Endothelial cell of umbilical vein (primary cell): ENCODE measurements around the gene CD63. TPM values are rescaled to one million over a fixed set of nuclear protein-coding genes. Genes with fewer than 3 reads are reported as not detected.

Experiments used
- BruUV-seq: library from RNA; stranded (reverse); fragments of 400-500 nt; replicated peaks from 2 replicates; lab custom pipeline; 2021; lab: Mats Ljungman, UMichigan
- CTCF ChIA-PET: fragments of 300-600, 350-600 bp; sonication (Branson Sonifier 250); formaldehyde crosslinking; loops from one replicate; lab custom pipeline; 2021; ENCODE audit warnings: antibody characterized with exemption, inconsistent platforms; lab: Charles Lee
- POLR2A ChIA-PET: fragments of 300-600, 350-600 bp; sonication (Branson Sonifier 250); formaldehyde crosslinking; loops from one replicate; lab custom pipeline; 2021; ENCODE audit warnings: antibody characterized with exemption, inconsistent platforms; lab: Charles Lee
- DNase-seq: peaks from one replicate; pipeline ENCODE4 v3.0.0-alpha.2; 2011; ENCODE audit warnings: low read depth, low spot score
- FAIRE-seq: peaks from 2 replicates; lab custom pipeline; 2011; peaks lifted over from hg19 to GRCh38; lab: Jason Lieb, UNC
- H2AFZ ChIP-seq: 2 replicates; pipeline ENCODE4 v1.6.0; 2012; ENCODE audit warnings: low read depth, low read length, control low read depth, inconsistent platforms
- H3K27ac ChIP-seq: 2 replicates; pipeline ENCODE4 v1.5.1; 2011; ENCODE audit warnings: low read depth, mild to moderate bottlenecking, control low read depth, low read length, moderate library complexity; ENCODE audit not compliant: insufficient read depth
- H3K27me3 ChIP-seq, 2 experiments: 2 replicates each; pipeline versions ENCODE4 v1.6.0 to v1.6.1; 2011; ENCODE audit warnings: low read length in 2 of 2, mixed read lengths in 1 of 2; ENCODE audit not compliant: control insufficient read depth in 2 of 2, insufficient read depth in 2 of 2
- H3K36me3 ChIP-seq, 2 experiments: 2 replicates in 1 of 2; 3 replicates in 1 of 2; pipeline ENCODE4 v1.5.1; 2011; ENCODE audit warnings: low read length in 2 of 2, mild to moderate bottlenecking in 1 of 2, moderate library complexity in 1 of 2; ENCODE audit not compliant: control insufficient read depth in 2 of 2, insufficient read depth in 2 of 2; ENCODE audit errors: extremely low read depth in 1 of 2
- H3K4me1 ChIP-seq: 3 replicates; pipeline ENCODE4 v1.5.1; 2011; ENCODE audit warnings: mild to moderate bottlenecking, low read length; ENCODE audit not compliant: control insufficient read depth, insufficient read depth; ENCODE audit errors: extremely low read depth
- H3K4me2 ChIP-seq: 2 replicates; pipeline ENCODE4 v1.6.1; 2011; ENCODE audit warnings: low read length, control low read depth, mixed read lengths; ENCODE audit not compliant: insufficient read depth
- H3K4me3 ChIP-seq, 3 experiments: fragments of 200-600 bp in 1 of 3; sonication (generic), shearing (Covaris generic) in 1 of 3; replicated peaks in 1 of 3; 2 replicates each; pipeline ENCODE4 v1.5.1; 2011 to 2016; ENCODE audit warnings: control low read depth in 3 of 3, low read length in 3 of 3, mild to moderate bottlenecking in 2 of 3, inconsistent platforms in 1 of 3, low read depth in 1 of 3, moderate library complexity in 1 of 3; ENCODE audit not compliant: insufficient read depth in 1 of 3
- H3K79me2 ChIP-seq: 2 replicates; pipeline ENCODE4 v1.6.0; 2012; ENCODE audit warnings: low read length, inconsistent platforms; ENCODE audit not compliant: control insufficient read depth, insufficient read depth
- H3K9ac ChIP-seq: replicated peaks from 2 replicates; pipeline ENCODE3; 2011; ENCODE audit warnings: low read length, control low read depth; ENCODE audit not compliant: insufficient read depth; ENCODE audit errors: extremely low read depth
- H3K9me1 ChIP-seq: replicated peaks from 3 replicates; pipeline ENCODE4 v1.6.0; 2011; ENCODE audit warnings: mild to moderate bottlenecking, low read length; ENCODE audit not compliant: control insufficient read depth, insufficient read depth; ENCODE audit errors: extremely low read depth
- H3K9me3 ChIP-seq: replicated peaks from 2 replicates; pipeline ENCODE4 v1.5.1; 2012; ENCODE audit warnings: low read length, inconsistent platforms; ENCODE audit not compliant: control insufficient read depth, insufficient read depth
- H4K20me1 ChIP-seq: replicated peaks from 2 replicates; pipeline ENCODE3; 2011; ENCODE audit warnings: mild to moderate bottlenecking, low read length; ENCODE audit not compliant: control insufficient read depth, insufficient read depth; ENCODE audit errors: extremely low read depth
- CTCF ChIP-seq, 2 donors: IDR thresholded peaks; 1 replicate in 1 of 2; 2 replicates in 1 of 2; pipeline ENCODE4 v1.5.1; 2011; ENCODE audit warnings: low read length in 2 of 2, mild to moderate bottlenecking in 2 of 2, moderate library complexity in 2 of 2, control low read depth in 1 of 2, inconsistent platforms in 1 of 2, low read depth in 1 of 2; ENCODE audit not compliant: insufficient read depth in 1 of 2; ENCODE audit errors: extremely low read depth in 1 of 2
- EZH2 ChIP-seq: IDR thresholded peaks from 2 replicates; pipeline ENCODE4 v1.6.1; 2012; ENCODE audit warnings: borderline replicate concordance, low read depth, mild to moderate bottlenecking, moderate library complexity, low read length, inconsistent platforms; ENCODE audit not compliant: severe bottlenecking
- FOS ChIP-seq: IDR thresholded peaks from 2 replicates; pipeline ENCODE4 v1.6.1; 2011; ENCODE audit warnings: mild to moderate bottlenecking, low read length, moderate library complexity, borderline replicate concordance; ENCODE audit not compliant: insufficient read depth
- GATA2 ChIP-seq: IDR thresholded peaks from 2 replicates; pipeline ENCODE4 v1.7.0; 2011; ENCODE audit warnings: low read depth, mild to moderate bottlenecking, moderate library complexity, mixed read lengths, low read length; ENCODE audit not compliant: insufficient read length, insufficient read depth
- JUN ChIP-seq: IDR thresholded peaks from 2 replicates; pipeline ENCODE4 v1.6.1; 2011; ENCODE audit warnings: borderline replicate concordance, low read depth; ENCODE audit not compliant: insufficient read length, insufficient read depth
- MAX ChIP-seq: IDR thresholded peaks from 2 replicates; pipeline ENCODE4 v1.6.1; 2011; ENCODE audit not compliant: insufficient read depth, insufficient read length
- MYC ChIP-seq: IDR thresholded peaks from one replicate; pipeline ENCODE4 v1.6.1; 2011; ENCODE audit warnings: mild to moderate bottlenecking, low read depth, low read length
- POLR2A ChIP-seq: IDR thresholded peaks from 2 replicates; pipeline ENCODE4 v1.6.1; 2012; ENCODE audit warnings: low read depth, mild to moderate bottlenecking, control low read depth, low read length
- POLR2AphosphoS5 ChIP-seq: IDR thresholded peaks from 2 replicates; pipeline ENCODE4 v1.6.1; 2012; ENCODE audit warnings: low read depth, mild to moderate bottlenecking, control low read depth, low read length, moderate library complexity; ENCODE audit not compliant: insufficient read depth
- dilution Hi-C: fragments of 300-500 bp; cut with MboI; formaldehyde crosslinking; loops from one replicate; pipeline ENCODE4 v1.15.0; 2019; ENCODE audit warnings: low sequenced_read_pairs; ENCODE audit not compliant: extremely low pct_ligation_motif_present
- intact Hi-C: fragments of 100-400 bp; cut with micrococcal nuclease; formaldehyde crosslinking; loops from one replicate; pipeline ENCODE4 v1.10.0; 2022
- polyA plus RNA-seq, 4 experiments: library from polyadenylated mRNA; depleted of rRNA in 3 of 4; stranded (reverse) in 3 of 4; unstranded in 1 of 4; fragments of >200 nt; gene quantifications; 2 replicates each; pipeline versions ENCODE4 v1.2.1 to v1.2.3, GENCODE V29; 2011 to 2012; ENCODE audit warnings: missing spikeins in 1 of 4
- total RNA-seq: library from RNA; stranded (reverse); gene quantifications from 2 replicates; pipeline ENCODE4 v1.2.3, GENCODE V29; 2021

Gene CD63
- total and polyA plus RNA-seq, 2 donors (not counting 3 experiments of a cell fraction or from before 2014, with no cell fraction given): 1,054 to 1,429 TPM

GRCh38 chr12:55692631-55693322 is 36.0 kb downstream of the CD63 start:
- Histone ChIP-seq H3K27me3 (no peaks in the 10 kb centered on the region), H3K9me1 (no peaks in the 10 kb centered on the region), H3K4me1 (no peaks in the 10 kb centered on the region), H3K36me3 (no peaks in the 10 kb centered on the region), H2AFZ (no peak overlapping the region), H3K79me2 (no peaks in the 10 kb centered on the region), H3K4me3 (no peak overlapping the region), H3K9ac (no peak overlapping the region), H3K27ac (no peak overlapping the region), H3K4me2 (no peak overlapping the region), H4K20me1 (no peaks in the 10 kb centered on the region), H3K9me3 (no peaks in the 10 kb centered on the region)
- TF ChIP-seq JUN (no peak), EZH2 (no peak), MAX (no peak), CTCF (IDR thresholded peaks at IDR 0.05; ENCODE audit: extremely low read depth in 1 of 2, insufficient read depth in 1 of 2, low read depth in 1 of 2, low read length in 2 of 2) (no peak), POLR2AphosphoS5 (no peak), MYC (no peak), FOS (no peak), POLR2A (no peak), GATA2 (no peak)
- ChIA-PET CTCF (no interaction called here), POLR2A (no interaction called here)
- intact Hi-C loops: no loop called here
- BruUV-seq: no TSS peak
- no peak for FAIRE-seq
- dilution Hi-C loops: no loop called here
- DNase-seq: no peak
